H9 (cell line): ENCODE data around the gene TAGLN. TPM values are rescaled to one million over a fixed set of nuclear protein-coding genes. Genes with fewer than 3 reads are reported as not detected.

Source experiments
- DNase-seq: peaks from one replicate; pipeline ENCODE4 v3.0.0-alpha.2; 2017
- H2AFZ ChIP-seq: one replicate; pipeline ENCODE4 v1.6.1; 2013; ENCODE audit warnings: mild to moderate bottlenecking, low read length, control low read depth, moderate library complexity
- H2AK5ac ChIP-seq: 2 replicates; pipeline ENCODE4 v1.6.1; 2013; ENCODE audit warnings: low read length, control low read depth, mixed read lengths; ENCODE audit not compliant: insufficient read length
- H2BK120ac ChIP-seq: one replicate; pipeline ENCODE4 v1.6.1; 2013; ENCODE audit warnings: low read depth, mild to moderate bottlenecking, low read length, control low read depth, inconsistent platforms; ENCODE audit not compliant: poor library complexity, severe bottlenecking
- H2BK12ac ChIP-seq: 2 replicates; pipeline ENCODE4 v1.6.1; 2013; ENCODE audit warnings: low read length, control low read depth, mixed read lengths, low read depth; ENCODE audit not compliant: insufficient read length
- H2BK15ac ChIP-seq: 2 replicates; pipeline ENCODE4 v1.6.1; 2013; ENCODE audit warnings: low read depth, low read length, control low read depth
- H2BK20ac ChIP-seq: one replicate; pipeline ENCODE4 v1.6.1; 2013; ENCODE audit warnings: low read depth, mild to moderate bottlenecking, low read length, control low read depth, inconsistent platforms; ENCODE audit not compliant: poor library complexity, severe bottlenecking
- H2BK5ac ChIP-seq: 2 replicates; pipeline ENCODE4 v1.6.1; 2013; ENCODE audit warnings: low read length, control low read depth, mixed read lengths; ENCODE audit not compliant: insufficient read length
- H3K14ac ChIP-seq: 2 replicates; pipeline ENCODE4 v1.6.1; 2013; ENCODE audit warnings: low read length, control low read depth; ENCODE audit not compliant: insufficient read depth
- H3K18ac ChIP-seq: 2 replicates; pipeline ENCODE4 v1.6.1; 2013; ENCODE audit warnings: low read depth, mild to moderate bottlenecking, mixed read lengths, low read length, control low read depth; ENCODE audit not compliant: insufficient read length
- H3K23ac ChIP-seq: 2 replicates; pipeline ENCODE4 v1.6.1; 2013; ENCODE audit warnings: low read length, control low read depth, mixed read lengths, low read depth; ENCODE audit not compliant: insufficient read length
- H3K23me2 ChIP-seq: 2 replicates; pipeline ENCODE4 v1.6.1; 2013; ENCODE audit warnings: low read depth, mild to moderate bottlenecking, mixed read lengths, low read length, control low read depth; ENCODE audit not compliant: insufficient read length, poor library complexity, severe bottlenecking
- H3K27ac ChIP-seq: 2 replicates; pipeline ENCODE4 v1.5.1; 2013; ENCODE audit warnings: low read length, control low read depth, mixed read lengths, low read depth; ENCODE audit not compliant: insufficient read length
- H3K27me3 ChIP-seq: 2 replicates; pipeline ENCODE4 v1.6.1; 2013; ENCODE audit warnings: low read length, control low read depth, inconsistent platforms; ENCODE audit not compliant: insufficient read depth
- H3K4ac ChIP-seq: 2 replicates; pipeline ENCODE4 v1.6.1; 2013; ENCODE audit warnings: low read depth, mild to moderate bottlenecking, control low read depth, inconsistent platforms, low read length, moderate library complexity
- H3K4me1 ChIP-seq: 2 replicates; pipeline ENCODE4 v1.6.1; 2013; ENCODE audit warnings: low read length, control low read depth, inconsistent platforms; ENCODE audit not compliant: insufficient read depth
- H3K4me2 ChIP-seq: 2 replicates; pipeline ENCODE4 v1.6.1; 2013; ENCODE audit warnings: low read length, control low read depth, mixed read lengths; ENCODE audit not compliant: insufficient read length, insufficient read depth
- H3K56ac ChIP-seq: 2 replicates; pipeline ENCODE4 v1.6.1; 2013; ENCODE audit warnings: low read depth, mild to moderate bottlenecking, mixed read lengths, low read length, control low read depth; ENCODE audit not compliant: insufficient read length
- H3K79me1 ChIP-seq: 2 replicates; pipeline ENCODE4 v1.6.1; 2013; ENCODE audit warnings: low read depth, mild to moderate bottlenecking, moderate library complexity, low read length, control low read depth, inconsistent platforms; ENCODE audit not compliant: insufficient read depth, poor library complexity, severe bottlenecking
- H3K79me2 ChIP-seq: 2 replicates; pipeline ENCODE4 v1.6.1; 2013; ENCODE audit warnings: low read length, control low read depth, inconsistent platforms; ENCODE audit not compliant: insufficient read depth
- H3K9ac ChIP-seq: 2 replicates; pipeline ENCODE4 v1.6.1; 2013; ENCODE audit warnings: low read length, control low read depth, mixed read lengths; ENCODE audit not compliant: insufficient read length; ENCODE audit errors: extremely low read depth
- H3K9me3 ChIP-seq: one replicate; pipeline ENCODE4 v1.6.1; 2013; ENCODE audit warnings: low read depth, low read length, inconsistent platforms; ENCODE audit not compliant: control insufficient read depth
- H3T11ph ChIP-seq: one replicate; pipeline ENCODE4 v1.6.1; 2013; ENCODE audit warnings: mild to moderate bottlenecking, low read length, control low read depth, inconsistent platforms
- H4K20me1 ChIP-seq: one replicate; pipeline ENCODE4 v1.6.1; 2013; ENCODE audit not compliant: control insufficient read depth, insufficient read length, insufficient read depth
- H4K5ac ChIP-seq: 2 replicates; pipeline ENCODE4 v1.6.1; 2013; ENCODE audit warnings: low read depth, mild to moderate bottlenecking, mixed read lengths, low read length, control low read depth; ENCODE audit not compliant: insufficient read length
- H4K8ac ChIP-seq: replicated peaks from 2 replicates; pipeline ENCODE4 v1.6.1; 2013; ENCODE audit warnings: low read length, control low read depth, mixed read lengths, low read depth; ENCODE audit not compliant: insufficient read length
- H4K91ac ChIP-seq: 2 replicates; pipeline ENCODE4 v1.6.1; 2013; ENCODE audit warnings: low read depth, mild to moderate bottlenecking, moderate library complexity, mixed read lengths, low read length, control low read depth; ENCODE audit not compliant: insufficient read length
- H3K27ac Mint-ChIP-seq, 3 experiments: 2 replicates in 2 of 3; 3 replicates in 1 of 3; pipeline ENCODE4 v1.8.0; 2020 to 2021; ENCODE audit warnings: mixed read lengths in 3 of 3, mild to moderate bottlenecking in 1 of 3, moderate library complexity in 1 of 3
- H3K27me3 Mint-ChIP-seq: 2 replicates; pipeline ENCODE4 v1.8.0; 2021; ENCODE audit warnings: low read depth, mild to moderate bottlenecking, moderate library complexity, mixed read lengths
- H3K36me3 Mint-ChIP-seq, 3 experiments: 2 replicates in 2 of 3; 3 replicates in 1 of 3; pipeline ENCODE4 v1.8.0; 2020 to 2021; ENCODE audit warnings: low read depth in 3 of 3, mixed read lengths in 3 of 3; ENCODE audit not compliant: insufficient read depth in 1 of 3
- H3K4me1 Mint-ChIP-seq, 2 experiments: 2 replicates each; pipeline ENCODE4 v1.8.0; 2020; ENCODE audit warnings: mixed read lengths in 2 of 2
- H3K4me3 Mint-ChIP-seq, 2 experiments: 2 replicates in 1 of 2; 3 replicates in 1 of 2; pipeline ENCODE4 v1.8.0; 2020 to 2021; ENCODE audit warnings: mild to moderate bottlenecking in 2 of 2, mixed read lengths in 2 of 2, moderate library complexity in 1 of 2
- H3K9me3 Mint-ChIP-seq, 2 experiments: 2 replicates in 1 of 2; 3 replicates in 1 of 2; pipeline ENCODE4 v1.8.0; 2020; ENCODE audit warnings: mild to moderate bottlenecking in 2 of 2, mixed read lengths in 2 of 2, moderate library complexity in 1 of 2
- CTCF ChIP-seq: fragments of 200-600 bp; sonication (generic); conservative IDR thresholded peaks from 3 replicates; pipeline ENCODE4 v1.8.0; 2021; ENCODE audit warnings: antibody characterized with exemption, mild to moderate bottlenecking
- WGBS: extraction: QIAGEN DNeasy Blood & Tissue Kit; methylation state at CpG from one replicate; pipeline ENCODE4 v1.1.7; 2013; ENCODE audit warnings: missing lambda C conversion rate, low lambda C conversion rate, mixed read lengths; ENCODE audit not compliant: insufficient read length; ENCODE audit errors: extremely low coverage; 5-methylcytosine and 5-hydroxymethylcytosine counted together
- total RNA-seq: library from RNA; stranded (reverse); gene quantifications from 2 replicates; pipeline ENCODE4 v1.2.1, GENCODE V29; 2021

Gene TAGLN
- total RNA-seq, 1 experiment from 2014 or later, result 176 TPM

- Mint-ChIP-seq H3K4me1 (no peaks in the 10 kb centered on the region), H3K27ac (no peak overlapping the region), H3K4me3 (no peak overlapping the region), H3K27me3 (no peaks in the 10 kb centered on the region), H3K36me3 (peaks cover 3 to 35% (median 29%) of the 10 kb centered on the region in 3 experiments), H3K9me3 (no peaks in the 10 kb centered on the region; a peak in 1 of 5 replicates)
- Histone ChIP-seq H4K8ac (no peak overlapping the region), H3K9me3 (no peaks in the 10 kb centered on the region), H4K20me1 (no peaks in the 10 kb centered on the region), H3K4ac (no peak overlapping the region), H3K79me1 (no peaks in the 10 kb centered on the region), H3K18ac (no peak overlapping the region), H3K27ac (no peak overlapping the region), H3K14ac (no peak overlapping the region), H2BK15ac (no peak overlapping the region), H3K23me2 (no peaks in the 10 kb centered on the region), H2BK12ac (no peak overlapping the region), H3K4me1 (no peaks in the 10 kb centered on the region), H2BK120ac (no peak overlapping the region), H4K5ac (no peak overlapping the region), H3K4me2 (no peak overlapping the region), H2BK20ac (no peak overlapping the region), H3K79me2 (no peaks in the 10 kb centered on the region), H2BK5ac (no peak overlapping the region), H3K23ac (no peak overlapping the region), H3K9ac (no peak overlapping the region), H2AK5ac (no peak overlapping the region), H3K27me3 (no peaks in the 10 kb centered on the region), H2AFZ (no peak overlapping the region), H3T11ph (no peak overlapping the region), H4K91ac (no peak overlapping the region), H3K56ac (no peak overlapping the region)
- no peak for DNase-seq
- TF ChIP-seq CTCF, result no peak
- WGBS, result no CpG with 5 or more reads among the region's 2 CpGs
These were observed 57.4 kb downstream of the TAGLN start for GRCh38 chr11:117256573-117256972.

Other genes starting within 250 kb of the TAGLN start
- gene SIK3, start 100.9 kb upstream of the TAGLN start, total RNA-seq, result 31.4 and 35.5 TPM in 2 replicates
- 158 and 161 TPM in 2 replicates for gene PAFAH1B2, start 55.1 kb upstream of the TAGLN start, total RNA-seq
- 18.3 and 20.9 TPM in 2 replicates for gene SIDT2, start 20.6 kb upstream of the TAGLN start, total RNA-seq
- 50.7 and 53.9 TPM in 2 replicates for gene PCSK7, start 32.7 kb downstream of the TAGLN start, total RNA-seq
- gene RNF214, start 33.3 kb downstream of the TAGLN start, total RNA-seq, result 25.4 and 26.0 TPM in 2 replicates
- 9.4 and 9.9 TPM in 2 replicates for gene BACE1-AS, start 92.0 kb downstream of the TAGLN start, total RNA-seq
- 10.2 and 10.6 TPM in 2 replicates for gene BACE1, start 116.9 kb downstream of the TAGLN start, total RNA-seq
- gene CEP164, start 128.5 kb downstream of the TAGLN start, total RNA-seq, result 20.7 and 24.9 TPM in 2 replicates